Measurements from ENCODE around the gene EHF. TPM values are rescaled to one million over a fixed set of nuclear protein-coding genes. Genes with fewer than 3 reads are reported as not detected.

Gene EHF
- total and polyA plus RNA-seq, 10 donors: 0.02 to 1.8 (median 0.40) TPM; not detected in 2

DNA sequence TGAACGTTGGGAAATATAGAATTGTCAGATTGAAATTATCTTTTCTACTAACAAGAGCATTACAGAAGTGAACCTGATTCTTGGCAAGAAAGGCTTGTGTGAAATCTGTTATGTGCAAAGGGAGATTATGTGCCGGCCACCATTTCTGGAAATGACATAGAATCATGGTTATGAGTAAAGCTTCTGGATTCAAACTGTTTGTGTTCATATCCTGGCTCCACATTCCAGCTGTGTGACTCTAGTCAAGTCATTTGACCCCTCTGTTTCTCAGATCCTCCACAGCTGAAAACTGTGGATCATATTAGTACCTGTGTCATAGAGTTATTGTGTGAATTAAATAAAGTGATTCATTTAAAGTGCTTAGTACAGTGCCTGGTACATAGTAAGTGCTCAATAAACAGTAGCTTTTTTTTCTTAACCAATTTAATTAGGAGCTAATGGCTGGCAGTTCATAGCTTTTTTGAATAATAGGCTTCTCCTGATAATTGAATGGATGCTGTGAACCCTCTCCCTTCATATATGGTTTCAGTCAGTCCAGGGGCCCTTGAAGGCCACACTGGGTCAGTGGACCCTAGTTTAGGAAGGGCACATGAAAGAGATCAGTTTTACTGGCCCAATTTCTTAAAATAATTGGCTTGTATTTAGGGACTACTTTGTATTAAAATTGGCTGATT lies 34.6 kb downstream of the EHF start:
- 46 to 61% (median 48%) methylated on average over 2 of the region's 2 CpGs for WGBS, 5 donors
- no peaks in the 10 kb centered on the region for H3K27me3 ChIP-seq (replicated peaks in 1 of 7)
- no peaks in the 10 kb centered on the region for H3K9me3 ChIP-seq
- TF ChIP-seq, protein P1, sequence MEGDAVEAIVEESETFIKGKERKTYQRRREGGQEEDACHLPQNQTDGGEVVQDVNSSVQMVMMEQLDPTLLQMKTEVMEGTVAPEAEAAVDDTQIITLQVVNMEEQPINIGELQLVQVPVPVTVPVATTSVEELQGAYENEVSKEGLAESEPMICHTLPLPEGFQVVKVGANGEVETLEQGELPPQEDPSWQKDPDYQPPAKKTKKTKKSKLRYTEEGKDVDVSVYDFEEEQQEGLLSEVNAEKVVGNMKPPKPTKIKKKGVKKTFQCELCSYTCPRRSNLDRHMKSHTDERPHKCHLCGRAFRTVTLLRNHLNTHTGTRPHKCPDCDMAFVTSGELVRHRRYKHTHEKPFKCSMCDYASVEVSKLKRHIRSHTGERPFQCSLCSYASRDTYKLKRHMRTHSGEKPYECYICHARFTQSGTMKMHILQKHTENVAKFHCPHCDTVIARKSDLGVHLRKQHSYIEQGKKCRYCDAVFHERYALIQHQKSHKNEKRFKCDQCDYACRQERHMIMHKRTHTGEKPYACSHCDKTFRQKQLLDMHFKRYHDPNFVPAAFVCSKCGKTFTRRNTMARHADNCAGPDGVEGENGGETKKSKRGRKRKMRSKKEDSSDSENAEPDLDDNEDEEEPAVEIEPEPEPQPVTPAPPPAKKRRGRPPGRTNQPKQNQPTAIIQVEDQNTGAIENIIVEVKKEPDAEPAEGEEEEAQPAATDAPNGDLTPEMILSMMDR (IDR thresholded peaks at IDR 0.05 in 8 of 11, conservative IDR thresholded peaks at IDR 0.05 in 3 of 11): no peak
- no peak for TF ChIP-seq POLR2AphosphoS5 (IDR thresholded peaks at IDR 0.05)
- TF ChIP-seq POLR2A (IDR thresholded peaks at IDR 0.05): no peak
- peaks cover 0 to 45% (median 17%) of the 10 kb centered on the region in 6 donors for H3K4me1 ChIP-seq
- no peaks in the 10 kb centered on the region for H3K36me3 ChIP-seq
- no peak overlapping the region for H3K27ac ChIP-seq
- H3K4me3 ChIP-seq: no peak overlapping the region
- intact Hi-C loops (cut with DNase I; ENCODE audit: low total_unique reads): no loop called here
- DNase-seq: no peak

DNA sequence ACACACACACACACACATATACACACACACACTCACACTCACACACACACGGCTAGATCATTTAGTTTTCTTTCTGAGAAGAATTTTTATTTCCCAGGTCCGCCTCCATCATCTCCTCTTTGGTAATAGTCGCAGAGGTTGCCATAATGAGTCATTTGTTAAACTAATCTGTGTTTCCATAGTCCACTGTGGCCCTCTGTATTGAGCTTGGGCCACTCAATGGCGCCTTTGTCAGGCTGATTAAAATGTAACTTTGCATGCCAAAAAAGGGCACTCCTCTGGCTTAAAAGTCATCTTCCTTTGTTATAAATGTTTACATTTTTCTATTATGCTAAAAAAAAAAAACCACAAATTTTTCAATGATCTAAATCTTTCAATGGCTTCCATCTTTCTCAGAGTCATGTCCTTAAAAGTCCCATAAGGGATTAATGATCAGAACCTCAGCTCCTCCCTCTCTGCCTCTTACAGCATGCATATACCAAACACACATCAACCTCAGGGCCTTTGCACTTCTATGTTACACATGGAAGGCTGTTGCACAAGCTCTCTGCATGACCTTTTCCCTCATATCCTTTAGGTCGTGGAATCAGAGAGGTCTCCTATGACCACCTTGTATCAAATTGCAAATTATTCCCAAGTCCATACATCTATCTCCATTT lies 35.3 kb downstream of the EHF start:
- 87 to 94% (median 88%) methylated on average over 5 of the region's 5 CpGs for WGBS, 5 donors
- Histone ChIP-seq H3K9me3 (no peaks in the 10 kb centered on the region), H3K36me3 (no peaks in the 10 kb centered on the region), H3K27me3 (replicated peaks in 1 of 7) (no peaks in the 10 kb centered on the region), H3K4me3 (no peak overlapping the region), H3K4me1 (peaks cover 0 to 38% (median 10%) of the 10 kb centered on the region in 6 donors), H3K27ac (no peak overlapping the region)
- DNase-seq: no peak
- intact Hi-C loops (cut with DNase I; ENCODE audit: low total_unique reads): no loop called here
- TF ChIP-seq POLR2AphosphoS5 (IDR thresholded peaks at IDR 0.05) (no peak), POLR2A (IDR thresholded peaks at IDR 0.05) (no peak)
- TF ChIP-seq, protein P1 (IDR thresholded peaks at IDR 0.05 in 8 of 11, conservative IDR thresholded peaks at IDR 0.05 in 3 of 11): no peak

DNA sequence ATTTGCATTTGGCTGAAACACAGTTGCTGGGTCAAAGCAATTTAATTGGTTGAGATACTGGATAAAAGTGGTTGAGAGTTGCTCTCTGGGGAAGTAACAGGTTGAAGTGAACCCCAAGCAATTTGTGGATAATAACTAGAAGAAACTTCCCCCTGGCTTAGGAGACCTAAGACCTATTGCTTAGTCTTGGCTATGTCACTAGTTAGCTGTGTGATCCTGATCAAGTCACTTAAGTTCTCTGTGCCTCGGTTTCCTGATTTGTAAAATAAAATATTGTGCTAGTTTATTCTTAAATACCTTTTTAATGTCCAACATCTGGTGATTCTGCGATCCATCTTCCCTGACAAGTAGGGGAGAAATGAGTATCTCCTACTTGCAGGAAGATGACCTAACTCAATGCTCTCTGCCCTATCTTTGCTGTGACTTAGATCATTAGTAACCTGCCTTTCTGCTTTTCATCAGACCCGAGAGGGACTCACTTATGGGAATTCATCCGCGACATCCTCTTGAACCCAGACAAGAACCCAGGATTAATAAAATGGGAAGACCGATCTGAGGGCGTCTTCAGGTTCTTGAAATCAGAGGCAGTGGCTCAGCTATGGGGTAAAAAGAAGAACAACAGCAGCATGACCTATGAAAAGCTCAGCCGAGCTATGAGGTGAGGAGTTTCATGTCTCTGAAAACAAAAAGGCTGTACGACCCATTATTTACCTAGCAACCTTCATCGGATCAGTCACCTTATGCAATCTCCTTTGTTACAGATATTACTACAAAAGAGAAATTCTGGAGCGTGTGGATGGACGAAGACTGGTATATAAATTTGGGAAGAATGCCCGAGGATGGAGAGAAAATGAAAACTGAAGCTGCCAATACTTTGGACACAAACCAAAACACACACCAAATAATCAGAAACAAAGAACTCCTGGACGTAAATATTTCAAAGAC lies 37.5 kb downstream of the EHF start:
- H3K27me3 ChIP-seq (replicated peaks in 1 of 7): no peaks in the 10 kb centered on the region
- H3K4me3 ChIP-seq: no peak overlapping the region
- WGBS, 5 donors: 85 to 89% (median 89%) methylated on average over 14 of the region's 14 CpGs
- intact Hi-C loops (cut with DNase I; ENCODE audit: low total_unique reads): no loop called here
- TF ChIP-seq, protein P1 (IDR thresholded peaks at IDR 0.05 in 8 of 11, conservative IDR thresholded peaks at IDR 0.05 in 3 of 11): no peak
- TF ChIP-seq POLR2AphosphoS5 (IDR thresholded peaks at IDR 0.05): no peak
- DNase-seq: no peak
- H3K9me3 ChIP-seq: no peaks in the 10 kb centered on the region
- peaks cover 0 to 17% (median 7%) of the 10 kb centered on the region in 6 donors for H3K4me1 ChIP-seq
- H3K27ac ChIP-seq: no peak overlapping the region
- H3K36me3 ChIP-seq: no peaks in the 10 kb centered on the region

Measured in spleen (tissue), 11 donors.